Stimulated activated CD8-positive, alpha-beta memory T cell treated with anti-CD3 and anti-CD28 coated beads, Interleukin-15, amount 100 ng/mL, for 24 hours (primary cell): ENCODE measurements around the gene ITGB2.
"Not testable (repeated sequence)": the region's sequence is repeated elsewhere in the genome, so short reads cannot be mapped to it uniquely, and the experiment has no call there.

Source experiments
- DNase-seq: peaks from one replicate; pipeline ENCODE4 v3.0.0-alpha.2; 2020; ENCODE audit warnings: low read depth

ITGB2 gene

GRCh38 chr21:44926331-44927101 is 5.8 kb upstream of the ITGB2 start:
- DNase-seq, result no peak

- no peak for DNase-seq
Measured at GRCh38 chr21:44925378-44925755, 4.7 kb upstream of the ITGB2 start.

- DNase-seq, result no peak
Measured at GRCh38 chr21:44924606-44925377, 4.1 kb upstream of the ITGB2 start.

- no peak for DNase-seq
Measured at GRCh38 chr21:44923480-44924084, 2.9 kb upstream of the ITGB2 start.

GRCh38 chr21:44921928-44922327 is 1.2 kb upstream of the ITGB2 start:
- DNase-seq, result no peak

GRCh38 chr21:44919913-44920693 is 596 bp downstream of the ITGB2 start:
- no peak for DNase-seq

- DNase-seq, result no peak
Measured at GRCh38 chr21:44919111-44919912, 1.4 kb downstream of the ITGB2 start.

GRCh38 chr21:44918581-44919033 is 2.1 kb downstream of the ITGB2 start:
- DNase-seq, result no peak

GRCh38 chr21:44918107-44918470 is 2.6 kb downstream of the ITGB2 start:
- DNase-seq, result no peak

- no peak for DNase-seq
Measured at GRCh38 chr21:44917446-44918106, 3.1 kb downstream of the ITGB2 start.

- DNase-seq, result no peak
Measured at GRCh38 chr21:44916965-44917364, 3.7 kb downstream of the ITGB2 start.

- no peak for DNase-seq
Measured at GRCh38 chr21:44914176-44914874, 6.4 kb downstream of the ITGB2 start.

- no peak for DNase-seq
Measured at GRCh38 chr21:44913425-44914175, 7.1 kb downstream of the ITGB2 start.

GRCh38 chr21:44912506-44913412 is 7.9 kb downstream of the ITGB2 start:
- DNase-seq, result not testable (repeated sequence)

GRCh38 chr21:44912158-44912473 is 8.6 kb downstream of the ITGB2 start:
- DNase-seq, result no peak

- no peak for DNase-seq
Measured at GRCh38 chr21:44911384-44912157, 9.1 kb downstream of the ITGB2 start.

GRCh38 chr21:44911068-44911383 is 9.7 kb downstream of the ITGB2 start:
- no peak for DNase-seq
